HepG2 (cell line): ENCODE results near the gene JPT1. TPM values are rescaled to one million over a fixed set of nuclear protein-coding genes. Genes with fewer than 3 reads are reported as not detected.
"Not testable (repeated sequence)": the region's sequence is repeated elsewhere in the genome, so short reads cannot be mapped to it uniquely, and the experiment has no call there.

Experiments used
- ATAC-seq: fragments of 200-7000 bp; cut with Tn5 transposase; 3 replicates; pipeline ENCODE4 v1.9.1; 2020; ENCODE audit warnings: mild to moderate bottlenecking, moderate library complexity
- BruUV-seq: library from RNA; stranded (reverse); fragments of 400-500 nt; replicated peaks from 2 replicates; lab custom pipeline; 2021; lab: Mats Ljungman, UMichigan
- CTCF ChIA-PET: fragments of 300-600 bp; formaldehyde crosslinking; extraction: SDS; loops from one replicate; lab custom pipeline; 2021; ENCODE audit warnings: low total read pairs, inconsistent platforms, low intra/inter-chr PET ratio; lab: Yijun Ruan, JAX
- POLR2A ChIA-PET: fragments of 350-600 bp; sonication (Branson Sonifier 250); formaldehyde crosslinking; loops from one replicate; lab custom pipeline; 2020; ENCODE audit warnings: antibody characterized with exemption, inconsistent platforms; lab: Yijun Ruan, JAX
- DNase-seq: peaks from one replicate; pipeline ENCODE4 v3.0.0-alpha.2; 2015; ENCODE audit warnings: low spot score
- FAIRE-seq: peaks from 3 replicates; lab custom pipeline; 2011; peaks lifted over from hg19 to GRCh38; lab: Jason Lieb, UNC
- H2AFZ ChIP-seq: one replicate; pipeline ENCODE4 v1.6.1; 2011; ENCODE audit warnings: low read length, inconsistent platforms
- H3K27ac ChIP-seq: fragments of 300-600 bp; 3 replicates; pipeline ENCODE4 v1.8.0; 2011; ENCODE audit warnings: mixed run types, mild to moderate bottlenecking, mixed read lengths, low read length, inconsistent platforms; ENCODE audit not compliant: insufficient read depth; ENCODE audit errors: extremely low read length
- H3K27me3 ChIP-seq, 2 experiments: fragments of 200-600 bp in 1 of 2; 2 replicates in 1 of 2; 3 replicates in 1 of 2; pipeline versions ENCODE4 v1.6.0 to v1.8.0; 2011; ENCODE audit warnings: low read length in 2 of 2, mild to moderate bottlenecking in 2 of 2, moderate library complexity in 2 of 2, inconsistent platforms in 1 of 2; ENCODE audit not compliant: insufficient read depth in 2 of 2, control insufficient read depth in 1 of 2
- H3K36me3 ChIP-seq, 2 experiments: fragments of 200-600 bp in 1 of 2; replicated peaks in 1 of 2; 2 replicates in 1 of 2; 3 replicates in 1 of 2; pipeline versions ENCODE4 v1.5.1 to v1.8.0; 2011; ENCODE audit warnings: low read length in 2 of 2, inconsistent platforms in 1 of 2; ENCODE audit not compliant: insufficient read depth in 2 of 2, control insufficient read depth in 1 of 2
- H3K4me1 ChIP-seq: 2 replicates; pipeline ENCODE4 v1.5.1; 2012; ENCODE audit warnings: low read length, inconsistent platforms; ENCODE audit not compliant: insufficient read depth
- H3K4me2 ChIP-seq: 2 replicates; pipeline ENCODE4 v1.6.0; 2011; ENCODE audit warnings: low read depth, low read length, inconsistent platforms
- H3K4me3 ChIP-seq, 3 experiments: fragments of 200-600 bp in 1 of 3; sonication (generic), shearing (Covaris generic) in 1 of 3; replicated peaks in 1 of 3; 2 replicates each; pipeline ENCODE4 v1.5.1; 2011 to 2016; ENCODE audit warnings: low read length in 3 of 3, inconsistent platforms in 2 of 3, low read depth in 2 of 3, mild to moderate bottlenecking in 2 of 3, control low read depth in 1 of 3, mixed read lengths in 1 of 3; ENCODE audit not compliant: insufficient read depth in 1 of 3
- H3K79me2 ChIP-seq: one replicate; pipeline ENCODE4 v1.6.1; 2011; ENCODE audit warnings: low read length, inconsistent platforms; ENCODE audit not compliant: insufficient read depth
- H3K9ac ChIP-seq: 2 replicates; pipeline ENCODE4 v1.6.0; 2011; ENCODE audit warnings: mild to moderate bottlenecking, low read depth, low read length, inconsistent platforms; ENCODE audit not compliant: insufficient read depth
- H3K9me3 ChIP-seq: 2 replicates; pipeline ENCODE4 v1.5.1; 2012; ENCODE audit warnings: mild to moderate bottlenecking, low read length
- H4K20me1 ChIP-seq: 2 replicates; pipeline ENCODE4 v1.6.0; 2011; ENCODE audit warnings: inconsistent platforms, mild to moderate bottlenecking, low read length, moderate library complexity; ENCODE audit not compliant: insufficient read depth
- GFI1 ChIP-seq: sonication (generic); formaldehyde crosslinking; IDR thresholded peaks from 2 replicates; pipeline ENCODE4 v1.5.0; 2020; ENCODE audit warnings: missing genetic modification reagents, mild to moderate bottlenecking, borderline replicate concordance
- WGBS: methylation state at CpG from one replicate; pipeline ENCODE4 v1.1.6; 2017; ENCODE audit warnings: low lambda C conversion rate; 5-methylcytosine and 5-hydroxymethylcytosine counted together
- in situ Hi-C: cut with HindIII; loops from 2 replicates; pipeline ENCODE4 v1.10.0; 2017; ENCODE audit warnings: low pct_unique_long_range_greater_than_20kb; ENCODE audit not compliant: extremely low pct_ligation_motif_present
- intact Hi-C: fragments of 100-400 bp; cut with micrococcal nuclease; formaldehyde crosslinking; loops from one replicate; pipeline ENCODE4 v1.10.0; 2022; ENCODE audit not compliant: unreplicated experiment
- polyA plus RNA-seq, 8 experiments: library from polyadenylated mRNA; depleted of rRNA in 3 of 8; stranded (reverse) in 7 of 8; unstranded in 1 of 8; fragments of >200 nt; fragmentation: Illumina TruSeq in 4 of 8; extraction: Trizol in 4 of 8; gene quantifications; 2 replicates each; pipeline versions ENCODE4 v1.2.1 to v1.2.3, GENCODE V29; 2011 to 2016; ENCODE audit warnings: low read depth in 4 of 8, missing spikeins in 1 of 8, mixed read lengths in 1 of 8; ENCODE audit not compliant: insufficient read depth in 1 of 8
- total RNA-seq, 5 experiments: library from RNA; depleted of rRNA; stranded (reverse); fragments of >200 nt; fragmentation: Illumina TruSeq; extraction: Trizol; gene quantifications; 2 replicates each; pipeline ENCODE4 v1.2.3, GENCODE V29; 2016; ENCODE audit warnings: low read depth in 1 of 5
- TF ChIP-seq, protein P1 (sequence below): sonication (generic); formaldehyde crosslinking; IDR thresholded peaks from 2 replicates; pipeline ENCODE4 v1.4.0; 2020; ENCODE audit warnings: mild to moderate bottlenecking, missing genetic modification reagents
- TF ChIP-seq, protein P2 (sequence below): sonication (generic); formaldehyde crosslinking; IDR thresholded peaks from 2 replicates; pipeline ENCODE4 v1.5.0; 2020; ENCODE audit warnings: mild to moderate bottlenecking, missing genetic modification reagents

The JPT1 gene
- total and polyA plus RNA-seq, 2 of the 13 experiments (the other 11 are each of a cell fraction or from before 2014, with no cell fraction given) = 43.3 to 256 TPM

DNA sequence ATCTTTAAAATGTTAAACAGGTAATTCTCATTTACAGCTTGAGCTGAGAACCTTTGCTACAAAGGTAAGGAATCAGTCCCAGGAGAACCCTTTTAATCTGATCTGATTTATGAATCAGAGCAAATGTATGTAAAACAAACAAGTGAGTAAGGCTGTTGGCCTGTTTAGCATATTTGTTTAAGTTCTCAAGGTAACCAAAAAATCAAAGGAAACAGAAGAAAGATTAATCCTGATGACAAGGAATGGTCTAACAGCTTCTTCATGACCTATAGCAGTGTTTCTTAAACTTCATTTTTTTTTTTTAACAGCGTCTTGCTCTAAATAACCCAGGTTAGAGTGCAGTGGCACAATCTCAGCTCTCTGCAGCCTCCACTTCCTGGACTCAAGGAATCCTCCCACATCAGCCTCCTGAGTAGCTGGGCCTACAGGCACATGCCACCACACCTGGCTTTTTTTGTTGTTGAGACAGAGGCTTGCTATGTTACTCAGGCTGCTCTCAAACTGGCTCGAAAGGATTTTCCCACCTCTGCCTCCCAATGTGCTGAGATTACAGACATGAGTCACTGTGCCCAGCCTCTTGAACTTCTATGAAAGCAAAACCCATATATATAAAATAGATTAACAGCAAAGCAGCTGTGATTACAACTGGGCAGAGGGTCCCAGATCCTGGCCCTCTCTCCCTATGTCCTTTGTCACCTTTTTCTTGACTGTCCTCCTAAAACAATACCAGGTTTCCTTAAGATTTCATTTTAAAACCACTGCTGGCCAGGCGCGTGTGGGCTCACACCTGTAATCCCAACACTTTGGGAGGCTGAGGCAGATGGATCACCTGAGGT, 5.1 kb upstream of the JPT1 start:
- 82% methylated on average over 4 of the region's 4 CpGs for WGBS
- no peak for ATAC-seq
- H3K9ac ChIP-seq = no peak overlapping the region
- peaks cover 28% of the 10 kb centered on the region for H3K4me1 ChIP-seq
- intact Hi-C loops (no loop called here), in situ Hi-C loops (no loop called here)
- no peak overlapping the region for H2AFZ ChIP-seq
- FAIRE-seq = no peak
- TF ChIP-seq GFI1 (CRISPR knock-in tag) = peak; percentile 48; the same call in 1 of the 2 replicates
- TF ChIP-seq, protein P1, sequence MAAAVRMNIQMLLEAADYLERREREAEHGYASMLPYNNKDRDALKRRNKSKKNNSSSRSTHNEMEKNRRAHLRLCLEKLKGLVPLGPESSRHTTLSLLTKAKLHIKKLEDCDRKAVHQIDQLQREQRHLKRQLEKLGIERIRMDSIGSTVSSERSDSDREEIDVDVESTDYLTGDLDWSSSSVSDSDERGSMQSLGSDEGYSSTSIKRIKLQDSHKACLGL (CRISPR knock-in tag) = no peak
- TF ChIP-seq, protein P2, sequence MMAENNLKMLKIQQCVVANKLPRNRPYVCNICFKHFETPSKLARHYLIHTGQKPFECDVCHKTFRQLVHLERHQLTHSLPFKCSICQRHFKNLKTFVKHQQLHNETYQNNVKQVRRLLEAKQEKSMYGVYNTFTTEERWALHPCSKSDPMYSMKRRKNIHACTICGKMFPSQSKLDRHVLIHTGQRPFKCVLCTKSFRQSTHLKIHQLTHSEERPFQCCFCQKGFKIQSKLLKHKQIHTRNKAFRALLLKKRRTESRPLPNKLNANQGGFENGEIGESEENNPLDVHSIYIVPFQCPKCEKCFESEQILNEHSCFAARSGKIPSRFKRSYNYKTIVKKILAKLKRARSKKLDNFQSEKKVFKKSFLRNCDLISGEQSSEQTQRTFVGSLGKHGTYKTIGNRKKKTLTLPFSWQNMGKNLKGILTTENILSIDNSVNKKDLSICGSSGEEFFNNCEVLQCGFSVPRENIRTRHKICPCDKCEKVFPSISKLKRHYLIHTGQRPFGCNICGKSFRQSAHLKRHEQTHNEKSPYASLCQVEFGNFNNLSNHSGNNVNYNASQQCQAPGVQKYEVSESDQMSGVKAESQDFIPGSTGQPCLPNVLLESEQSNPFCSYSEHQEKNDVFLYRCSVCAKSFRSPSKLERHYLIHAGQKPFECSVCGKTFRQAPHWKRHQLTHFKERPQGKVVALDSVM (CRISPR knock-in tag) = peak; percentile 83
- no peak overlapping the region for H3K4me2 ChIP-seq
- H3K79me2 ChIP-seq = no peaks in the 10 kb centered on the region
- no peaks in the 10 kb centered on the region for H3K27me3 ChIP-seq
- H3K27ac ChIP-seq = no peak overlapping the region
- H3K36me3 ChIP-seq = no peaks in the 10 kb centered on the region
- ChIA-PET POLR2A (no interaction called here), CTCF (no interaction called here)
- no peak for DNase-seq
- H3K9me3 ChIP-seq = no peaks in the 10 kb centered on the region
- H3K4me3 ChIP-seq = no peak overlapping the region
- H4K20me1 ChIP-seq = no peaks in the 10 kb centered on the region
- no TSS peak for BruUV-seq

DNA sequence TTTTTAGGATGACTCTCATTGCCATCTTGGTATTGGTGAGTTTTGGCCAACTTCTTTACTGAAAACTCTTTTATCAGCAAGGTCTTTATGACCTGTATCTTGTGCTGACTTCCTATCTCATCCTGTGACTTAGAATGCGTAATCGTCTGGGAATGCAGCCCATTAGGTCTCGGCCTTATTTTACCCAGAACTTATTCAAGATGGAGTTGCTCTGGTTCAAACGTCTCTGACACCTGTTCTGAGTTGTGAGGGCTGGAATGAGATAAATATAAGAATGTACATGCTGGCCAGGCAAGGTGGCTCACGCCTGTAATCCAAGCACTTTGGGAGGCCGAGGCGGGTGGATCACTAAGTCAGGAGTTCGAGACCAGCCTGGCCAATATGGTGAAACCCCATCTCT, 4.2 kb upstream of the JPT1 start:
- BruUV-seq, FAIRE-seq, ATAC-seq, H4K20me1 ChIP-seq, H3K4me3 ChIP-seq, in situ Hi-C loops, H3K4me2 ChIP-seq, H3K9me3 ChIP-seq, POLR2A ChIA-PET, intact Hi-C loops, DNase-seq, H3K79me2 ChIP-seq, H3K27ac ChIP-seq, H2AFZ ChIP-seq, CTCF ChIA-PET, H3K36me3 ChIP-seq, H3K9ac ChIP-seq, H3K27me3 ChIP-seq: not testable (repeated sequence)
- WGBS = 96% methylated on average over 8 of the region's 8 CpGs
- peaks cover 25% of the 10 kb centered on the region for H3K4me1 ChIP-seq
